CD4-positive, CD25-positive, alpha-beta regulatory T cell (primary cell): ENCODE results near the gene TVP23A. TPM values are rescaled to one million over a fixed set of nuclear protein-coding genes. Genes with fewer than 3 reads are reported as not detected.
A peak's percentile ranks its signal among the peaks of the same experiment; 100 is the strongest.

Experiments
- ATAC-seq, 2 donors: fragments of 150-1000 bp; cut with Tn5 transposase; one replicate each; pipeline ENCODE4 v1.10.0; 2021; ENCODE audit warnings: low read depth in 2 of 2, moderate number of reproducible peaks in 2 of 2, moderate library complexity in 1 of 2
- DNase-seq, 3 donors: peaks; one replicate each; pipeline versions ENCODE4 v3.0.0 to v3.0.0-alpha.2; 2012 to 2022; ENCODE audit warnings: mixed read lengths in 1 of 3
- H3K27ac ChIP-seq: one replicate; pipeline ENCODE4 v1.7.0; 2013; ENCODE audit warnings: mild to moderate bottlenecking, low read length; ENCODE audit not compliant: insufficient read depth, poor library complexity, severe bottlenecking
- H3K27me3 ChIP-seq: one replicate; pipeline ENCODE4 v1.7.0; 2013; ENCODE audit warnings: low read length; ENCODE audit not compliant: control insufficient read depth, insufficient read depth
- H3K36me3 ChIP-seq: one replicate; pipeline ENCODE4 v1.7.0; 2013; ENCODE audit warnings: mild to moderate bottlenecking, low read length, moderate library complexity; ENCODE audit not compliant: control insufficient read depth, insufficient read depth
- H3K4me1 ChIP-seq: 2 replicates; pipeline ENCODE4 v1.7.0; 2013; ENCODE audit warnings: mild to moderate bottlenecking, low read length; ENCODE audit not compliant: insufficient read depth, control insufficient read depth, poor library complexity, severe bottlenecking
- H3K4me3 ChIP-seq: one replicate; pipeline ENCODE4 v1.7.0; 2013; ENCODE audit warnings: low read depth, mild to moderate bottlenecking, low read length, moderate library complexity
- H3K9me3 ChIP-seq, 2 experiments: 1 replicate in 1 of 2; 2 replicates in 1 of 2; pipeline ENCODE4 v1.7.0; 2013; ENCODE audit warnings: low read length in 2 of 2, mild to moderate bottlenecking in 1 of 2, moderate library complexity in 1 of 2; ENCODE audit not compliant: control insufficient read depth in 2 of 2
- H3K27ac Mint-ChIP-seq, 3 donors: one replicate each; pipeline ENCODE4 v1.8.0; 2020 to 2022; ENCODE audit warnings: mild to moderate bottlenecking in 3 of 3, mixed read lengths in 3 of 3, moderate library complexity in 2 of 3
- H3K27me3 Mint-ChIP-seq: one replicate; pipeline ENCODE4 v1.8.0; 2022; ENCODE audit warnings: mild to moderate bottlenecking, mixed read lengths
- H3K36me3 Mint-ChIP-seq: one replicate; pipeline ENCODE4 v1.8.0; 2020; ENCODE audit warnings: mixed read lengths
- H3K4me1 Mint-ChIP-seq, 4 donors: one replicate each; pipeline ENCODE4 v1.8.0; 2020 to 2022; ENCODE audit warnings: mixed read lengths in 4 of 4, mild to moderate bottlenecking in 1 of 4
- H3K4me3 Mint-ChIP-seq, 4 donors: one replicate each; pipeline ENCODE4 v1.8.0; 2020 to 2022; ENCODE audit warnings: mild to moderate bottlenecking in 4 of 4, mixed read lengths in 4 of 4, moderate library complexity in 3 of 4
- H3K9me3 Mint-ChIP-seq, 7 donors: one replicate each; pipeline ENCODE4 v1.8.0; 2020 to 2022; ENCODE audit warnings: mixed read lengths in 7 of 7, mild to moderate bottlenecking in 3 of 7, moderate library complexity in 2 of 7
- polyA plus RNA-seq, 4 donors: library from polyadenylated mRNA; unstranded; fragments of 300-500 nt; fragmentation: Illumina TruSeq; gene quantifications; one replicate each; pipeline ENCODE4 v1.2.3, GENCODE V29; 2021
- total RNA-seq: library from RNA; stranded (reverse); gene quantifications from one replicate; pipeline ENCODE4 v1.2.3, GENCODE V29; 2022

Gene TVP23A
- total and polyA plus RNA-seq, 5 donors from 2014 or later, result 0.20 TPM; not detected in 4

GRCh38 chr16:10753670-10754069, 64.9 kb downstream of the TVP23A start:
- no peak for DNase-seq

GRCh38 chr16:10752843-10753523, 65.6 kb downstream of the TVP23A start:
- Histone ChIP-seq H3K27me3 (no peaks in the 10 kb centered on the region), H3K4me3 (no peak overlapping the region), H3K36me3 (peaks cover 84% of the 10 kb centered on the region), H3K27ac (no peak overlapping the region), H3K9me3 (no peaks in the 10 kb centered on the region), H3K4me1 (no peaks in the 10 kb centered on the region)
- H3K4me3 Mint-ChIP-seq, result no peak overlapping the region
- no peak for DNase-seq
- peaks cover 6 to 15% (median 7%) of the 10 kb centered on the region in 4 donors for H3K4me1 Mint-ChIP-seq
- H3K27me3 Mint-ChIP-seq, result no peaks in the 10 kb centered on the region
- no peaks in the 10 kb centered on the region for H3K9me3 Mint-ChIP-seq
- H3K27ac Mint-ChIP-seq, result peak overlapping the region in 1 of 3 donors; percentile 57
- ATAC-seq, result peak; percentile 30 to 43
- peaks cover 60% of the 10 kb centered on the region for H3K36me3 Mint-ChIP-seq

More at GRCh38 chr16:10753670-10754069, 64.9 kb downstream of the TVP23A start:
- no peak for ATAC-seq
- H3K4me3 ChIP-seq, result no peak overlapping the region
- H3K27ac Mint-ChIP-seq, result no peak overlapping the region
- peaks cover 84% of the 10 kb centered on the region for H3K36me3 ChIP-seq
- H3K9me3 Mint-ChIP-seq, result no peaks in the 10 kb centered on the region
- H3K4me3 Mint-ChIP-seq, result no peak overlapping the region
- no peak overlapping the region for H3K27ac ChIP-seq
- no peaks in the 10 kb centered on the region for H3K4me1 ChIP-seq
- H3K4me1 Mint-ChIP-seq, result peaks cover 6 to 15% (median 7%) of the 10 kb centered on the region in 4 donors
- H3K36me3 Mint-ChIP-seq, result peaks cover 56% of the 10 kb centered on the region
- H3K27me3 Mint-ChIP-seq, result no peaks in the 10 kb centered on the region
- no peaks in the 10 kb centered on the region for H3K27me3 ChIP-seq
- no peaks in the 10 kb centered on the region for H3K9me3 ChIP-seq

GRCh38 chr16:10751291-10751697, 67.3 kb downstream of the TVP23A start:
- H3K4me1 ChIP-seq, result no peaks in the 10 kb centered on the region
- no peak overlapping the region for H3K4me3 ChIP-seq
- H3K27me3 ChIP-seq, result no peaks in the 10 kb centered on the region
- Mint-ChIP-seq H3K27me3 (no peaks in the 10 kb centered on the region), H3K27ac (peak overlapping the region in 1 of 3 donors; percentile 33), H3K4me1 (peaks cover 7 to 15% (median 9%) of the 10 kb centered on the region in 4 donors), H3K9me3 (no peaks in the 10 kb centered on the region), H3K36me3 (peaks cover 51% of the 10 kb centered on the region), H3K4me3 (peak overlapping the region in 1 of 4 donors; percentile 52)
- DNase-seq (no peak), ATAC-seq (no peak)
- peaks cover 82% of the 10 kb centered on the region for H3K36me3 ChIP-seq
- no peak overlapping the region for H3K27ac ChIP-seq
- no peaks in the 10 kb centered on the region for H3K9me3 ChIP-seq

GRCh38 chr16:10750793-10751192, 67.8 kb downstream of the TVP23A start:
- DNase-seq (no peak), ATAC-seq (no peak)
- peak overlapping the region in 1 of 4 donors; percentile 52 for H3K4me3 Mint-ChIP-seq
- peaks cover 77% of the 10 kb centered on the region for H3K36me3 ChIP-seq
- H3K27ac ChIP-seq, result no peak overlapping the region
- no peaks in the 10 kb centered on the region for H3K27me3 ChIP-seq
- peaks cover 7 to 17% (median 11%) of the 10 kb centered on the region in 4 donors for H3K4me1 Mint-ChIP-seq
- H3K36me3 Mint-ChIP-seq, result peaks cover 51% of the 10 kb centered on the region
- H3K9me3 Mint-ChIP-seq, result no peaks in the 10 kb centered on the region
- H3K4me3 ChIP-seq, result no peak overlapping the region
- H3K27ac Mint-ChIP-seq, result peak overlapping the region in 1 of 3 donors; percentile 33
- H3K9me3 ChIP-seq, result no peaks in the 10 kb centered on the region
- H3K27me3 Mint-ChIP-seq, result no peaks in the 10 kb centered on the region
- H3K4me1 ChIP-seq, result no peaks in the 10 kb centered on the region

GRCh38 chr16:10745841-10746240, 72.8 kb downstream of the TVP23A start:
- peaks cover 9 to 39% (median 25%) of the 10 kb centered on the region in 4 donors for H3K4me1 Mint-ChIP-seq
- H3K27ac Mint-ChIP-seq, result peak overlapping the region in 1 of 3 donors; percentile 76

GRCh38 chr16:10744370-10745030, 74.1 kb downstream of the TVP23A start:
- Histone ChIP-seq H3K4me1 (peaks cover 14% of the 10 kb centered on the region), H3K36me3 (peaks cover 27% of the 10 kb centered on the region), H3K4me3 (peak overlapping the region; percentile 88), H3K27ac (peak overlapping the region; percentile 97), H3K27me3 (no peaks in the 10 kb centered on the region), H3K9me3 (no peaks in the 10 kb centered on the region)
- peaks cover 24% of the 10 kb centered on the region for H3K36me3 Mint-ChIP-seq
- H3K27ac Mint-ChIP-seq, result peak overlapping the region; percentile 98 to 100 (median 99)
- H3K9me3 Mint-ChIP-seq, result peaks cover 0 to 2% (median 0%) of the 10 kb centered on the region in 7 donors
- peak overlapping the region; percentile 88 to 97 (median 96) for H3K4me3 Mint-ChIP-seq
- no peaks in the 10 kb centered on the region for H3K27me3 Mint-ChIP-seq
- H3K4me1 Mint-ChIP-seq, result peaks cover 9 to 37% (median 24%) of the 10 kb centered on the region in 4 donors
- DNase-seq (no peak), ATAC-seq (no peak)

More at GRCh38 chr16:10745841-10746240, 72.8 kb downstream of the TVP23A start:
- no peaks in the 10 kb centered on the region for H3K27me3 Mint-ChIP-seq
- DNase-seq, result no peak
- peaks cover 38% of the 10 kb centered on the region for H3K36me3 ChIP-seq
- no peak overlapping the region for H3K27ac ChIP-seq
- peaks cover 27% of the 10 kb centered on the region for H3K36me3 Mint-ChIP-seq
- H3K4me3 ChIP-seq, result no peak overlapping the region
- no peak for ATAC-seq
- H3K27me3 ChIP-seq, result no peaks in the 10 kb centered on the region
- peaks cover 14% of the 10 kb centered on the region for H3K4me1 ChIP-seq
- H3K9me3 Mint-ChIP-seq, result no peaks in the 10 kb centered on the region
- peak overlapping the region in 3 of 4 donors; percentile 40 to 68 (median 40) for H3K4me3 Mint-ChIP-seq
- H3K9me3 ChIP-seq, result no peaks in the 10 kb centered on the region

GRCh38 chr16:10743610-10744369, 74.8 kb downstream of the TVP23A start, which contains the start of gene NUBP1:
Gene NUBP1 (plus strand): TSS chr16:10743842. CDS start chr16:10743864, 22 bp downstream.
- H3K4me1 Mint-ChIP-seq, result peaks cover 9 to 32% (median 24%) of the 10 kb centered on the region in 4 donors
- Histone ChIP-seq H3K36me3 (peaks cover 20% of the 10 kb centered on the region), H3K4me1 (peaks cover 14% of the 10 kb centered on the region), H3K27ac (peak within 1 kb of the TSS; percentile 97), H3K27me3 (no peaks in the 10 kb centered on the region), H3K4me3 (peak within 1 kb of the TSS; percentile 88), H3K9me3 (no peaks in the 10 kb centered on the region)
- H3K36me3 Mint-ChIP-seq, result peaks cover 19% of the 10 kb centered on the region
- H3K4me3 Mint-ChIP-seq, result peak within 1 kb of the TSS; percentile 88 to 97 (median 96)
- ATAC-seq (peak; percentile 93 to 95), DNase-seq (peak; percentile 98 to 99 (median 99))
- no peaks in the 10 kb centered on the region for H3K27me3 Mint-ChIP-seq
- peak within 1 kb of the TSS; percentile 98 to 100 (median 99) for H3K27ac Mint-ChIP-seq
- peaks cover 0 to 2% (median 0%) of the 10 kb centered on the region in 7 donors for H3K9me3 Mint-ChIP-seq
